Subcutaneous abdominal adipose tissue (tissue), 5 donors: ENCODE measurements around the gene EIF5A.

ENCODE experiments used
- H3K27ac ChIP-seq: one replicate; pipeline ENCODE4 v1.7.0; 2013; ENCODE audit warnings: low read depth, mild to moderate bottlenecking, inconsistent platforms, low read length, moderate library complexity
- H3K27me3 ChIP-seq, 5 donors: one replicate each; pipeline ENCODE4 v1.7.0; 2013; ENCODE audit warnings: low read length in 5 of 5, inconsistent platforms in 1 of 5; ENCODE audit not compliant: control insufficient read depth in 5 of 5, insufficient read depth in 4 of 5
- H3K36me3 ChIP-seq, 5 donors: one replicate each; pipeline ENCODE4 v1.7.0; 2013; ENCODE audit warnings: low read length in 5 of 5; ENCODE audit not compliant: control insufficient read depth in 5 of 5, insufficient read depth in 5 of 5
- H3K4me1 ChIP-seq, 5 donors: one replicate each; pipeline ENCODE4 v1.7.0; 2013; ENCODE audit warnings: low read length in 5 of 5, mild to moderate bottlenecking in 3 of 5, moderate library complexity in 1 of 5; ENCODE audit not compliant: control insufficient read depth in 5 of 5, insufficient read depth in 5 of 5
- H3K4me3 ChIP-seq, 5 donors: one replicate each; pipeline ENCODE4 v1.7.0; 2013; ENCODE audit warnings: low read length in 5 of 5, low read depth in 1 of 5
- H3K9ac ChIP-seq, 5 donors: one replicate each; pipeline ENCODE4 v1.7.0; 2013; ENCODE audit warnings: low read length in 5 of 5, mild to moderate bottlenecking in 4 of 5, moderate library complexity in 3 of 5
- H3K9me3 ChIP-seq, 5 donors: one replicate each; pipeline ENCODE4 v1.7.0; 2013; ENCODE audit warnings: low read length in 5 of 5; ENCODE audit not compliant: control insufficient read depth in 5 of 5
- donor health status: healthy.
- donor health status: healthy.
- donor health status: healthy.
- donor health status: healthy.
- donor health status: healthy.

The EIF5A gene

GRCh38 chr17:7295230-7296180 is 11.9 kb upstream of the EIF5A start:
- H3K9me3 ChIP-seq, result no peaks in the 10 kb centered on the region
- peaks cover 0 to 24% (median 17%) of the 10 kb centered on the region in 5 donors for H3K27me3 ChIP-seq
- H3K27ac ChIP-seq, result peak overlapping the region; percentile 51
- H3K9ac ChIP-seq, result peak overlapping the region in 1 of 5 donors; percentile 20
- H3K36me3 ChIP-seq, result no peaks in the 10 kb centered on the region
- peak overlapping the region in 3 of 5 donors; percentile 22 to 48 (median 48) for H3K4me3 ChIP-seq
- peaks cover 2 to 59% (median 52%) of the 10 kb centered on the region in 5 donors for H3K4me1 ChIP-seq

GRCh38 chr17:7296189-7296861 is 11.1 kb upstream of the EIF5A start:
- H3K4me1 ChIP-seq, result peaks cover 2 to 52% (median 44%) of the 10 kb centered on the region in 5 donors
- peak overlapping the region in 2 of 5 donors; percentile 48 for H3K4me3 ChIP-seq
- H3K27ac ChIP-seq, result peak overlapping the region; percentile 51
- H3K9ac ChIP-seq, result peak overlapping the region in 1 of 5 donors; percentile 68
- H3K9me3 ChIP-seq, result no peaks in the 10 kb centered on the region
- H3K36me3 ChIP-seq, result no peaks in the 10 kb centered on the region
- peaks cover 0 to 24% (median 12%) of the 10 kb centered on the region in 5 donors for H3K27me3 ChIP-seq

GRCh38 chr17:7304179-7304578 is 3.2 kb upstream of the EIF5A start:
- no peak overlapping the region for H3K27ac ChIP-seq
- no peaks in the 10 kb centered on the region for H3K27me3 ChIP-seq
- H3K9me3 ChIP-seq, result no peaks in the 10 kb centered on the region

GRCh38 chr17:7307686-7308624 is 527 bp downstream of the EIF5A start:
- Histone ChIP-seq H3K9ac (peak overlapping the region; percentile 78 to 99 (median 91)), H3K9me3 (no peaks in the 10 kb centered on the region), H3K27me3 (no peaks in the 10 kb centered on the region), H3K27ac (peak overlapping the region; percentile 98), H3K4me1 (peaks cover 14 to 36% (median 24%) of the 10 kb centered on the region in 5 donors), H3K4me3 (peak overlapping the region; percentile 74 to 93 (median 79)), H3K36me3 (peaks cover 7 to 37% (median 32%) of the 10 kb centered on the region in 5 donors)

More at GRCh38 chr17:7304179-7304578, 3.2 kb upstream of the EIF5A start:
- H3K9ac ChIP-seq, result no peak overlapping the region
- H3K4me1 ChIP-seq, result peaks cover 7 to 19% (median 11%) of the 10 kb centered on the region in 5 donors
- no peaks in the 10 kb centered on the region for H3K36me3 ChIP-seq
- H3K4me3 ChIP-seq, result no peak overlapping the region

GRCh38 chr17:7308625-7309433 is 1.4 kb downstream of the EIF5A start:
- Histone ChIP-seq H3K4me1 (peaks cover 14 to 45% (median 32%) of the 10 kb centered on the region in 5 donors), H3K36me3 (peaks cover 7 to 45% (median 41%) of the 10 kb centered on the region in 5 donors), H3K9me3 (no peaks in the 10 kb centered on the region), H3K4me3 (peak overlapping the region; percentile 74 to 93 (median 79)), H3K27ac (peak overlapping the region; percentile 98), H3K27me3 (no peaks in the 10 kb centered on the region), H3K9ac (peak overlapping the region; percentile 78 to 99 (median 91))

- Histone ChIP-seq H3K4me1 (peaks cover 14 to 53% (median 40%) of the 10 kb centered on the region in 5 donors), H3K27ac (peak overlapping the region; percentile 98), H3K9me3 (no peaks in the 10 kb centered on the region), H3K27me3 (no peaks in the 10 kb centered on the region), H3K36me3 (peaks cover 7 to 49% (median 45%) of the 10 kb centered on the region in 5 donors), H3K9ac (peak overlapping the region in 3 of 5 donors; percentile 78 to 99 (median 89)), H3K4me3 (peak overlapping the region in 4 of 5 donors; percentile 74 to 93 (median 80))
These were observed 2.2 kb downstream of the EIF5A start for GRCh38 chr17:7309628-7310027.

- H3K9me3 ChIP-seq, result no peaks in the 10 kb centered on the region
- H3K36me3 ChIP-seq, result peaks cover 7 to 49% (median 45%) of the 10 kb centered on the region in 5 donors
- no peaks in the 10 kb centered on the region for H3K27me3 ChIP-seq
- H3K4me3 ChIP-seq, result no peak overlapping the region
- no peak overlapping the region for H3K27ac ChIP-seq
- peaks cover 17 to 63% (median 51%) of the 10 kb centered on the region in 5 donors for H3K4me1 ChIP-seq
- no peak overlapping the region for H3K9ac ChIP-seq
These were observed 3.8 kb downstream of the EIF5A start for GRCh38 chr17:7311110-7311705.

- Histone ChIP-seq H3K27me3 (no peaks in the 10 kb centered on the region), H3K9ac (no peak overlapping the region), H3K4me1 (peaks cover 15 to 60% (median 47%) of the 10 kb centered on the region in 5 donors), H3K9me3 (no peaks in the 10 kb centered on the region), H3K36me3 (peaks cover 7 to 56% (median 51%) of the 10 kb centered on the region in 5 donors), H3K27ac (no peak overlapping the region), H3K4me3 (no peak overlapping the region)
These were observed 5.1 kb downstream of the EIF5A start for GRCh38 chr17:7312432-7313087.
